Regular cardiac myocyte (primary cell): ENCODE measurements around the gene DUSP19. TPM values are rescaled to one million over a fixed set of nuclear protein-coding genes. Genes with fewer than 3 reads are reported as not detected.

ENCODE experiments used
- total RNA-seq: library from RNA; depleted of rRNA; stranded (reverse); fragments of >200 nt; gene quantifications from 2 replicates; pipeline ENCODE4 v1.2.3, GENCODE V29; 2014

DUSP19 gene, protein sequence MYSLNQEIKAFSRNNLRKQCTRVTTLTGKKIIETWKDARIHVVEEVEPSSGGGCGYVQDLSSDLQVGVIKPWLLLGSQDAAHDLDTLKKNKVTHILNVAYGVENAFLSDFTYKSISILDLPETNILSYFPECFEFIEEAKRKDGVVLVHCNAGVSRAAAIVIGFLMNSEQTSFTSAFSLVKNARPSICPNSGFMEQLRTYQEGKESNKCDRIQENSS
- total RNA-seq, result 4.2 and 7.3 TPM in 2 replicates

DNA sequence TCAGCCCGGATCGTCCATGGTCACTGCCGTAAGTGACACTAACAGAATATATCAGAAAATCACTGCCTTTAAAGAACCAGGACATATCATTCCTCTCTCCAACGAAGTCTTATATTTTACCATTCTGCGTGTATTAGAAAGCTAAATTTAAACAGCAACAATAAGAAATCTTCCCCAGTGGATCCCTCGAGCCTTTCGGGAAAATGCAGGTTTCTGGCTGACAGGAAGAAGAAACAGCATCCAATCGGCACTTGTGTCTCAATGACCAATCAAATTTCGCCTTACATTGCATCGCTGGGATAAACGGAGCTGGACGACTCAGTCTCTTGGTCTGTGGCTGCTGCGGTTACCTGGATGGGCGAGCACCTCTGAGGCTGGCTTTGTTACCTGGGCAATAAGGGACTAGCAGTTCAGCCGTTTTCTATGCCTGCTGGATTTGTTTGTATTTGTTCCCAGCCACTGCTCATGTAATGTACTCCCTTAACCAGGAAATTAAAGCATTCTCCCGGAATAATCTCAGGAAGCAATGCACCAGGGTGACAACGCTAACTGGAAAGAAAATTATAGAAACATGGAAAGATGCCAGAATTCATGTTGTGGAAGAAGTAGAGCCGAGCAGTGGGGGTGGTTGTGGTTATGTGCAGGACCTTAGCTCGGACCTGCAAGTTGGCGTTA, at the start of gene DUSP19:
TSS of gene DUSP19 (plus strand) at position 284 of the 675 bp plus-strand sequence. CDS start at position 471, 187 bp downstream.

DNA sequence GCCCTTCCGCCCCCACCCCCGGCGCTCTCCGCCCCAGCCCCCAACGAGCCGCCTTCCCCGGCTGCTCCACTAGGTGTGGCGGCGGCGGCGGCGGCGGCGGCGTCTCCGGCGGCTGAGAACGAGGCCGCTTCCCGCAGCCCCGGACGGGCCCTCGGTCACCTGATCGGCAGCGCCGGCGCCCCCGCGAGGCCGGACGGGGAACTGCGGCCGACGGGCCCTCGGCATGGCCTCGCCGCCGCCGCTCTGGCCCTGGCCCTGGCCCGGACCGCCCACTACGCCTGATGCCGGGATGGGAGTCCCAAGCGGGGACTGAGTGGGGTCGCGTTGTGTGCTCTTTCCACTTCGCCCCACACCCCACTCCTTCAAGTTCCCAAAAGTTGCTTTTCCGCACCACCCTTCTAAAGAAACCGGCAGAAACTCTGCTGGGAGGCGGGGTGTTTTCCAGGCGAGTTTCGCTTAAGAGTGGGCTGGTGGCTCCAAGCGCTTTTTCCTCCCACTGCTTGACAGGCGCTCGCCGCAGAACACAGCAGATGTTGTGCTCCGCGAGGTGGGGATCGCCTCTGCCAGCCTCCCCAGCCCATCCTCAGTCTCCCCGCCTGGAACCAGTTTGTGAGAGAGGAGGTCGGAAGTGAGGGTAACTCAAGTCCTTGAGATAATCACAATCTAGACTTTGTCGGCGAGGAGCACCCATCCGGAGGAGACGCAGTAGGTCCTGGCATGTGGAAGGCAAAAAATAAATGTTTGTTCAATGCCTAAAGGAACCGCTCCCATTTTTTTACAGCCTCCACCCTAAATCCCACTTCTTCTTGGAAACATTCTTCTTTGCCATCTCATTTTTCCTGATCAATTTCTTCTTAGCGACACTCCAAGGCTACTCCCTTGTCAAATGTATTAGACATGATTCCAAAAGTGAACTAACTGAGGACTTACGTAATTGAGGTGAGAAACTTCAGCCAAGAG, 39.9 kb upstream of the DUSP19 start, which contains the start of gene NCKAP1:
TSS of gene NCKAP1 (minus strand) at position 117 of the 960 bp plus-strand sequence. CDS start 358 bp downstream, outside the sequence.

DNA sequence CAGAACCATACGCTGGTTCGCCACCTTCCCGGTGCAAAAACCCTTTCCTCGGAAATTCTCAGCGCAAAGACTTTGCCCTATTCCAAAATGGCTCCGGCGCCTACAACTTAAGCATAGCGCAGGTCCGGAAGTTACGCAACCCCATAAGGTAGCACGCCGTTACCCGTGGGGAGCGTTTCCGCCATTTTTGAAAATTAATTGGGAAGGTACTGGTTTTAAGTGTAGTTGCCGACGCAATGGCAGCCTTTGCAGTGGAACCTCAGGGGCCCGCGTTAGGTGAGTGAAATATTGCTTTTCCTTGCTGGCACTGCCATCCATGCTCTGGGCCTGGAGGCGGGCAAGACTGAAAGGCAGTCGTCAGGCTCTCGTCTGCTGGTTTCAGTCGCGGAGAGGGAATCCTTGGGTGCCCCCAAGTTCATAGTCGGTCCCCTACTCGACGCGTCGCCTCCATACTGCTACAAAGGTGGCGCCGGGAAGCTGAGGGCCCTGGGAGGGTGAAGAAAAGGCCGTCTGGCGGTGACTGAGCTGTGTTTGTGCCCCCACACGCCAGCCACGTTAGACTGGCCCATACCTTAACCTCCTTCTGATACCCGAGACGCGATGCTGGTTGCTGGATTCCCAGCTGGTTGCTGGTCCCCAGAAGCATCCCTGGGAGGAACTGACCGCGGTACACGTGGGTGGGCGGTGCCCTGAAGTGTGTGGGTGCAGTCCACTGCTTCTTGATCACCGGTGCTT, 45.8 kb downstream of the DUSP19 start, which contains the start of gene NUP35:
TSS of gene NUP35 (plus strand) at position 222 of the 735 bp plus-strand sequence. CDS start at position 237, 15 bp downstream.

Other genes starting within 250 kb of the DUSP19 start
- under 0.01 and 0.19 TPM in 2 replicates for gene FRZB, start 212.1 kb upstream of the DUSP19 start, total RNA-seq
- gene NCKAP1, start 40.3 kb upstream of the DUSP19 start, total RNA-seq, result 165 and 181 TPM in 2 replicates
- gene NUP35, start 45.7 kb downstream of the DUSP19 start, total RNA-seq, result 10.4 and 23.2 TPM in 2 replicates